Stimulated activated CD8-positive, alpha-beta memory T cell treated with anti-CD3 and anti-CD28 coated beads, Interleukin-12 subunit alpha, Interleukin-12 subunit beta, amount 100 ng/mL, for 4 hours (primary cell): ENCODE results near the gene TOR4A.
"Not testable (repeated sequence)": the region's sequence is repeated elsewhere in the genome, so short reads cannot be mapped to it uniquely, and the experiment has no call there.

Experiments used
- DNase-seq: peaks from one replicate; pipeline ENCODE4 v3.0.0-alpha.2; 2020; ENCODE audit warnings: low read depth

TOR4A gene

DNA sequence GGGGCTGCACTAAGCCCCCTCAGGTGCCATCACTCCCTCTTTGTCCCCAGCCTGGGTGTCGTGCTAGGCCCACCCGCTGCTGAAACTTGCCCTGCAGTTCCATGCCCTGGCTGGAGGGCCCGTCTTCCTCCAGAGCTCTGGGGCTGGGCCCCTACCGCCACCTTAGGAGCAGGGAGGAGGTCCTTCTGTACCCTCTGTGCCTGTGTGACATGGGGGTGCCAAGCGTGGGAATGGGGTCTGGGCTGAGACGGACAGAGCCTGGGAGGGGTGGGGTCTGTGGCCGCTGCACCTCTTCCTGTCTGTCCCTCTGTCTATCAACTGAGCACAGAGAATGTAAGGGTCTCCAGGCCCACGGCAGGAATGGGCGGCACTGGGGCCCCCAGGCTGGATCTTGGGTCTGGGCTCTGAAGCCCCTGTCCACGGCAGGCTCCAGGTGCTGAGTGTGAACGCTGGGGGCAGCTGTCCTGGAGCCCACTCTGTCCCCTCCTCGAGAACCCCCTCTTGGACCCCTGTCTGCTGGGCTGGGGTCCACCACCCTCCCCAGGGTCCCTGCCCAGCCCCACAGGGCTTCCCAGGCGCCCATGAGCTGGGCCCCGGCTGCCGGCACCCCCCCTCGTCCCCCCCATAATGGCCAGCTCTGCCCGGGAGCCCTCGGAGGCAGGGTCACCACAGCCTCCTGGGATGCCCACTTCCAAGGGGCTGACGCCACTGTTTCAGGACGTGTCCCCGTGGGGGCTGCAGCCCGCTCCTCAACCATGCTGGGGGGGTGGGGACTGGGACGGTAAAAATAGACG lies 40.4 kb downstream of the TOR4A start:
- no peak for DNase-seq

- no peak for DNase-seq
Measured at GRCh38 chr9:137318602-137319001, 41.1 kb downstream of the TOR4A start.

GRCh38 chr9:137319011-137319738 lies 41.6 kb downstream of the TOR4A start:
- DNase-seq: no peak

- DNase-seq: no peak
Measured at GRCh38 chr9:137319739-137320551, 42.4 kb downstream of the TOR4A start.

DNA sequence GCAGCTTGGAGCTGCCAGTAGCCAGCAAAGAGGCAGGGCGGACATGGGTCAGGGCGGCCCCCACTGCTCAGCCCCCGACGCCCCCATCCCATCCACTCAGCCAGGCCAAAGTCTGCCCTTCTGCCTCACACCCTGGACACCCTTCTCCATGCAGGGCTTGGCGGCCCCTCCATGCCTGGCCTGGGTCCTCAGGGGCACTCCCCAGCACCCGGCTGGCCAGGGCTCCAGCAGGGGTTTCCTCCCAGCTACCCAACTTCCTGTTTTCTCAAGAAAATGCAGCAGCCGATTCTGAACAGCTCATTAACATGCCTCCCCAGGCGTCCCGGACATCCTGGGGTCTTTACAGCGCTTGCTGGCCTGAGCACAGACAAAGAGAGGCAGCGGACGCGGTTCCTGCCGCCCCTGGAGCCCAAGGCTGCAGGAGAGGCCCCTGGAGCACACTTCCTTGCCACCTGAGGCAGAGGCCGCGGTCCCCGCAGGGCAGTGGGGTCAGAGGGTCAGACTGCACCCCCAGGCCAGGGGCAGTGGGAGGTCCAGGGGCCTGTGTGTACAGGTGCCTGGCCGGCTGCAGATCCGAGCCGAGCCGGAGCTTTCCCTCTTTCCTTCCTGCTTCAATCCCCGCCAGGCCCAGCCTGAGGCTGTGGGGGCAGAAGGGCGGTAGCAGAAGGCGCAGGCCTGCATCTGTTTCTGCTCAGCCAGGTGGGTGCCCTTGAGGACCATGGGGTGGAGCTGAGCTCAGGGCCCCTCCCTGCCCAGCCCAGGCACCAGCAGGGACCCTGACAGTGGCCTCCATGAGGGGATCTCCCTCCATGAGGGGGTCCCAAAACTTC lies 43.2 kb downstream of the TOR4A start:
- DNase-seq: no peak

- no peak for DNase-seq
Measured at GRCh38 chr9:137321726-137322361, 44.3 kb downstream of the TOR4A start.

DNA sequence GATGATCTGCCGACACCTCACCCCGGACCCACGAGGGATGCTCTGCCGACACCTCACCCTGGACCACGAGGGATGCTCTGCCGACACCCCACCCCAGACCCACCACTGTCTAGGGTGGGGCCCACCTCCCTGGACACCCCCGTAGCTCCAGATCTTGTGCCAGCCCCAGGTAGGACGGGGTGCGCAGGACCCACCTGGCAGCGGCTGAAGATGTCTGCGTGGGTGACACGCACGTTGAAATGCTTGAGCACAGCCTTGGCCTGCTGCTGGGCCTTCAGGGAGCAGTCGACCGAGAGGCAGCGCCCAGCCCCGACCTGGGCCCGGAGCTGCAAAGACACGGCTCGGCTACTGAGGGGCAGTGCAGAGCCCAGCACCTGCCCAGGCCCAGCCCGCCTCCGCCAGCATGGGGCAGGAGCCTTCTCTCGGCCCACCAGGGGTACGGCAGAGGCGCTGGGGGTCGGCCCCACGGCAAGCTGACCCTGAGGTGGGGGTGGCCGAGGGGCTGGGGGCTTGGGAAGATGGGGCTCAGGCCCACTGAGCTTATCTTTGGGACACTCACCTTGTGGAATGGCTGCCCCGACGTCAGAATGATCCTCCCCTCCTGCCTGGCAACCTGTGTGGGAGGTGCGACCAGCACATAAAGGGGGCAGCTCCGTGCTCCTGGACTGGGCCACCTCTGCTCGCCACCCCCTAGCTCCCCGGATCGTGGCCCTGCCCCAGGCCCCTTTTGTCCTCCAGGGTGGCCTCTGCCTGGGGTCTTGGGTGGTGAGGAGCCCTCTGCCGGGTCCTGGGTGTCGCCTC lies 46.2 kb downstream of the TOR4A start:
- no peak for DNase-seq

DNA sequence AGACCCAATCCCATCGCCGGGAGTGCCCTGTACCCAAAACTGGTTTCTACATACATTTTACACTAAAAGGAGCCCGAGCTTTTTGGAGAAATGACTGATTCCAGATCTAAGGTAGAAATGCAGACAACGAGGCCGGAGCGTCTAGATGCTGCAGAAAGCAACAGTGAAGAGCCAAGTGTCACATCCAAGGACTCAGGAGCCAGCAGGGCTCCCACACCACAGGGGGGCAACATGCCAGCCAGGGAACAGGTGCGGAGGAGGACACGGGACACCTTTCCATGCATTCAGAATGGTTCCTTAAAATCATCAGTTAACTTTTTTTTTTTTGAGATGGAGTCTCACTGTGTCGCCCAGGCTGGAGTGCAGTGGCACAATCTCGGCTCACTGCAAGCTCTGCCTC lies 47.6 kb downstream of the TOR4A start:
- DNase-seq: no peak

- no peak for DNase-seq
Measured at GRCh38 chr9:137325799-137326198, 48.3 kb downstream of the TOR4A start.

GRCh38 chr9:137326445-137327065 lies 49.0 kb downstream of the TOR4A start:
- DNase-seq: no peak

DNA sequence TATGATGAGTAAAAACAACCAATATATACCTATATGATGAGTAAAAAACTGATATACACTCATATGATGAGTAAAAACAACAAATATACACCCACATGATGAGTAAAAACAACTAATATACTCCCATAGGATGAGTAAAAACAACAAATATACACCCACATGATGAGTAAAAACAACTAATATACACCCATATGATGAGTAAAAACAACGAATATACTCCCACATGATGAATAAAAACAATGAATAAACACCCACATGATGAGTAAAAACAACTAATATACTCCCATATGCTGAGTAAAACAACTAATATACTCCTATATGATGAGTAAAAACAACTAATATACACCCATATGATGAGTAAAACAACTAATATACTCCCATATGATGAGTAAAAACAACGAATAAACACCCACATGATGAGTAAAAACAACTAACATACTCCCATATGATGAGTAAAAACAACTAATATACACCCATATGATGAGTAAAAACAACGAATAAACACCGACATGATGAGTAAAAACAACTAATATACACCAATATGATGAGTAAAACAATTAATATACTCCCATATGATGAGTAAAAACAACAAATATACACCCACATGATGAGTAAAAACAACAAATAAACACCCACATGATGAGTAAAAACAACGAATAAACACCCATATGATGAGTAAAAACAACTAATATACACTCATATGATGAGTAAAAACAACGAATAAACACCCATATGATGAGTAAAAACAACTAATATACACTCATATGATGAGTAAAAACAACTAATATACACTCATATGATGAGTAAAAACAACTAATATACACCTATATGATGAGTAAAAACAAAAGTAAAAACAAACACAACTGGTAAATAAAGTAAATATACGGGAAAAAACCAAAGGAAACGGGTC lies 50.4 kb downstream of the TOR4A start:
- DNase-seq: not testable (repeated sequence)

GRCh38 chr9:137329590-137329989 lies 52.1 kb downstream of the TOR4A start:
- not testable (repeated sequence) for DNase-seq

DNA sequence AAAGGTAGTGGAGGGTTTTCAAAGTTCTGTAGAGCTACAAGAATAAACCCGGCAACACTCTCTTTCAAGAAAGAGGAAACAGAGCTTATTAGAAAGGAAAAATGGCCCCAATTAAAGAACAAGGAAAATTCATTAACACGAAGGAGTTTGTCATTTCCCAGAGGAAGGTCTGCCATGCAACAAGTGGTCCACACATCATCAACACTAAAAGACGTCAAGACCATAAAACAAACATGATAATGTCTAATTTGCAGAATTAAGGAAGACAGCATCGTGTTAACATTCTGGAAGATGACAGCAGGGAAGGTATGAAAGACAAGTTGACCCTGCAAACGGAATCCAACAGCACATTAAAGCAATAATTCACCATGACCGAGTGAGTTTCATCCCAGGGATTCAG lies 53.2 kb downstream of the TOR4A start:
- no peak for DNase-seq

DNA sequence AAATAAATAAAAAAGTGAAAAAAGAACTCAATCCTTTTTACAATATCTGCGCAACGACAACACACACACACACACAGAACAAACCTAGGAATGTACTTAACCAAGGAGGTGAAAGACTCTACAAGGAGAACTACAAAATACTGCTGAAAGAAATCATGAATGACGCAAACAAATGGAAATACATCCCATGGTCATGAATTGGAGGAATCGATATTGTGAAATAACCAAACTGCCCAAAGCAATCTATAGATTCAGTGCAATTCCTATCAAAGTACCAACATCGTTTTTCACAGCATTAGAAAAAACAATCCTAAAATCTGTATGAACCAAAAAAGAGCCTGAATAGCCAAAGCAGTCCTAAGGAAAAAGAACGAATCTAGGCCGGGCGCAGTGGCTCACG lies 54.4 kb downstream of the TOR4A start:
- no peak for DNase-seq
